IPS-18c (cell line): ENCODE results near the gene IL1B.
"Not testable (repeated sequence)": the region's sequence is repeated elsewhere in the genome, so short reads cannot be mapped to it uniquely, and the experiment has no call there.

Experiments used
- H3K4me3 ChIP-seq: 2 replicates; pipeline ENCODE4 v1.7.0; 2013; ENCODE audit warnings: low read depth, mild to moderate bottlenecking, low read length, moderate library complexity; ENCODE audit not compliant: insufficient read depth
- H3K9me3 ChIP-seq: one replicate; pipeline ENCODE4 v1.6.1; 2013; ENCODE audit warnings: mild to moderate bottlenecking, low read length, moderate library complexity; ENCODE audit not compliant: control insufficient read depth, insufficient read depth

Gene IL1B

GRCh38 chr2:112866128-112866835 is 29.7 kb upstream of the IL1B start:
- no peak overlapping the region for H3K4me3 ChIP-seq
- peaks cover 14% of the 10 kb centered on the region for H3K9me3 ChIP-seq

DNA sequence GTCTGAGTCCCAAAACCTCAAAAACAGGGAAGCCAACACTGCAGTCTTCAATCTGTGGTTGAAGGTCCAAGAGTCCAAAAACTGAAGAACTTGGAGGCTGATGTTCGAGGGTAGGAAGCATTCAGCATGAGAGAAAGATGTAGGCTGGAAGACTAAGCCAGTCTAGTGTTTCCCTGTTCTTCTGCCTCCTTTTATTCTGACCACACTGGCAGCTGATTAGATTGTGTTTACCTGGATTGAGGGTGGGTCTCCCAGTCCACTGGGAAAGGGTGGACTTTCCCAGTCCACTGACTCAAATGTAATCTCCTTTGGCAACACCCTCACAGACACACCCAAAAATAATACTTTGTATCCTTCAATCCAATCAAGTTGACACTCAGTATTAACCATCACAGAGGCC is 27.5 kb upstream of the IL1B start:
- H3K4me3 ChIP-seq, result no peak overlapping the region
- H3K9me3 ChIP-seq, result peaks cover 20% of the 10 kb centered on the region

DNA sequence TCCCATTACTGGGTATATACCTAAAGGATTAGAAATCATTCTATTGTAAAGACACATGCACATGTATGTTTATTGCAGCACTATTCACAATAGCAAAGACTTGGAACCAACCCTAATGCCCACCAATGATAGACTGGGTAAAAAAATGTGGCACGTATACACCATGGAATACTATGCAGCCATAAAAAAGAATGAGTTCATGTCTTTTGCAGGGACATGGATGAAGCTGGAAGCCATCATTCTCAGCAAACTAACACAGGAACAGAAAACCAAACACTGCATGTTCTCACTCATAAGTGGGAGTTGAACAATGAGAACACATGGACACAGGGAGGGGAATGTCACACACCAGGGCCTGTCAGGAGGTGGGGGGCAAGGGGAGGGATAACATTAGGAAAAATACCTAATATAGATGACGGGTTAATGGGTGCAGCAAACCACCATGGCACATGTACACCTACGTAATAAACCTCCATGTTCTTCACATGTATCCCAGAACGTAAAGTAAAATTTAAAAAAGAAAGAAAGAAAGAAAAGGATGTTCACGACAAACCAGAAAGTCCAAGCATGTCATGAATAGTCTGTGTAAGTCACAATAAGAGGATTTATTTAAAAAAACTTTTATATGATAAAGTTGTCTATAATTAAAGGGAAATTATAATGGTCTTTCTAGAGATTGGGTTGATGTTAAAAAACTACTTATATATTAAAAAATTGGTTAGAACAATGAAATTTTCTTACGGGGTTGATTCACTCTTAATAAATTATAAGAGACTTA is 23.0 kb upstream of the IL1B start:
- H3K9me3 ChIP-seq, H3K4me3 ChIP-seq: not testable (repeated sequence)

- H3K4me3 ChIP-seq, result peak overlapping the region; percentile 24; the same call in 1 of the 2 replicates
Measured at GRCh38 chr2:112850588-112850987, 14.0 kb upstream of the IL1B start.

GRCh38 chr2:112849956-112850355 is 13.4 kb upstream of the IL1B start:
- H3K9me3 ChIP-seq, result no peaks in the 10 kb centered on the region
- peak overlapping the region; percentile 24; the same call in 1 of the 2 replicates for H3K4me3 ChIP-seq

More at GRCh38 chr2:112850588-112850987, 14.0 kb upstream of the IL1B start:
- H3K9me3 ChIP-seq, result no peaks in the 10 kb centered on the region

DNA sequence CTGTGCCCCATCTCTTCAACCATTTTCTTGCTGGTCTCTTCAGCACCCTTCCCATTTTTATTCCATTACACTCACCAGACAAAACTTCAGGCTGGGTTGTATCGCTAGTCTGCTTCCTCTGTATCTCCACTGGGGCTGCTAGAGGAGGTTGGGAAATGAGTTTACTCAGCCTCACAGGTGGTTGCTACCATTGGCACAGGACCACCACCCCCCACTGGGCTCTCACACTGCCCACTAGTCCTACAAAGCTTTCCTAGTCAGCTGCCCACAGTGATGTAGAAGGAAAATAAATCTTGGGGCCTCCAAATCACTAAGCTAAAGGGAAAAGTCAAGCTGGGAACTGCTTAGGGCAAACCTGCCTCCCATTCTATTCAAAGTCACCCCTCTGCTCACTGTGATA is 12.3 kb upstream of the IL1B start:
- no peaks in the 10 kb centered on the region for H3K9me3 ChIP-seq
- no peak overlapping the region for H3K4me3 ChIP-seq

DNA sequence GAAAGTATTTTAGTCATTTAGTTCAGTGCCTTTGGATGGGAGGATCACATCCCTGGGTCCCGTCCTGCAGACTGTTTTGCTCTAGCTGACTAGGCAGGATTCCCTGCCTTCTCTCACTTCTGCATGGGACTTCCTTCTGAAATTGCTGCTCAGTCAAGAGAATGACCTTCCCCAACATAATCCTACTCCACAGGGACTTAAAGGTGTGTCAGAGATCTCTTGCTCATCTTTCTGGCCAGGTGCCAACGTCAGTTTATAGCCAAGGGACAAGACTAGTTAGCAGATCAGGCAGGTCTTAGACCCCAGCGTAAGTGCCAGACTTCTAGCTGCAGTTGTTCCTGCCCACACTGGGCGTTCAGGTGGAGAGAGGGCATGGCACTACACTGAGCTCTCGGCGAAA is 9.5 kb upstream of the IL1B start:
- H3K9me3 ChIP-seq, result no peaks in the 10 kb centered on the region
- H3K4me3 ChIP-seq, result no peak overlapping the region

DNA sequence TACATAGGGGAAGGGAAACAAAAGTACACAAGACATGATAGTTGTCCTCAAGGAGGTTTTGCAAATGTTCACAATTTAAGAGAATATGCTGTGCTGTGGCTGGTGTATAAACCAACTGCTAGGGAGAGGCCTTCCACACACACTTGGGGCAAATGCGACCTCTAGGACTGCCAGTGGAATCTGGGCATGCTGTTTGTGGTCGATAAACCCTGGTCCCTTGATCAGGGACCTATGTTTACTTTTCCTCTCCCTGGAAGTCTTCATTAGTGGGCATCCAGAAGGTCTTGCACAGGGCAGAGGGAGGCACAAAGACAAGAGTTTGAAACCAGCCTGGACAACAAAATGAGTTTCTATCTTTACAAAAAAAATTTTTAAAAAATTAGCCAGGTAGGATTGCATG is 7.3 kb upstream of the IL1B start:
- no peaks in the 10 kb centered on the region for H3K9me3 ChIP-seq
- H3K4me3 ChIP-seq, result no peak overlapping the region

- no peaks in the 10 kb centered on the region for H3K9me3 ChIP-seq
- H3K4me3 ChIP-seq, result no peak overlapping the region
Measured at GRCh38 chr2:112843288-112843687, 6.7 kb upstream of the IL1B start.

DNA sequence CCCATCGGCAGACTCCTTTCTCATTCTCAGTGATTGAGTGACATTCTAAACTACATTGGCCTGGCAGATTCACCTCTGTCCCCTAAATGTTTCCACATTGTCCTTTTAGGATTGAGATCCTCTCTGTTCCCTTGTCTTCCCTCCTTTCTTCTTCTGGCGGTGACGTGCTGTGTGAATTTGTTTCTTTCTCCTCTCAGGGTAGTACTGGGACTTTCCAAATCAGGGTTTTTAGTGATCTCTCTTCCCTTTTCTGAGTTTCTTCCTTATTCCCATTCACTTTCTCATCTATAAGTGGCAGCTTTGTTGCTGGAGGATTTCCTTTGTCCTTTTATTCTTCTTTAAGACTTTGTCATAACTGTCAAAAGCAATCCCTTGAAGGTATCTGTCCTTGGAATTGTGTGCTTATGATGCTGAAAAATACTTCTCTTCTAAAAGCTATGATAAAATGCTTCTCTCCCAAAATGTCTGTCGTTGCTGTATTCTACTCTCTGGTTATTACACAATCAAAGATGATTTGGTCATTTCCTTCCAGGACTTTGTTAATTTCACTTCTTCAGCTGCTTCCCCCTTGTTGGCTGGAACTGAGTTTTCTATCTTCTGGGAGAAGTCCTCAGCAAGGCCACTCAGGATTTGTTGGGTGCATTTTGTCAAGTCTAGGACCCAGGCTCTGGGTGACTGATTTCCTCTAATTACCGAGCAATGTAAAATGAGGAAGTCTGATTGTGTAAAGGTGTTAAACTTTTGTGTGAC is 4.9 kb upstream of the IL1B start:
- H3K4me3 ChIP-seq, result no peak overlapping the region
- H3K9me3 ChIP-seq, result no peaks in the 10 kb centered on the region

GRCh38 chr2:112840068-112840445 is 3.5 kb upstream of the IL1B start:
- Histone ChIP-seq H3K9me3 (no peaks in the 10 kb centered on the region), H3K4me3 (no peak overlapping the region)

DNA sequence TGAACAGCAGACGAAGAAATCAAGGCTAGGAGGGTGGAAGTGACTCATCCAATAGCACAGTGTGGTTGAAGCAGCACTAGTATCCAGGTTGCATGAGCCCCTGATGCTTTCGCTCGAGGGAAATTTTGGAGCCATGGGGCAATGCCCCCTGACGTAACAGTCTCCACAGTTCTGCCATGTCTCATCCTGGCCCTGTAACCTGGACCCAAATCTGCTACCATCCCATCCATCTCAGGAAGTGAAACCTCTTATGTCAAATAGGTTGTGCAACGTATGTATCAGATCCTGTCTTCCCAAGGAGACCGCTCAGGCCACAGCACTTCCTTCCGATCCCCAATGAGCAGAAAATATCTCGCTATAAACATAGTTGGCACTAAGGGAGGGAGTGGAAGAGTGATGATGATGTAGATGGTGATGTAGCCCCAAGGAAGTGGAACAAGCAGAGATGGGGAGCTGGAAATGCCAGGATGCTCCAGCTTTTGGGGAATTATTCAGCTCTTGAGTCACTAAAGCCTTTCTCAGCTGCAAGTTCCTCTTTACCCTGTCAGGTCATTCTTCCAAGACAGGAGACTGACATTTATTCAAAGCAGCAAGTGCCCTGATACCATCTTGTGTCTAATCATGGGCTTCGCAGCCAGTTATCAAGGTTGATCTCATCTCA is 3.0 kb upstream of the IL1B start:
- Histone ChIP-seq H3K9me3 (no peaks in the 10 kb centered on the region), H3K4me3 (no peak overlapping the region)

- no peak overlapping the region for H3K4me3 ChIP-seq
Measured at GRCh38 chr2:112836163-112836560, 417 bp downstream of the IL1B start.

GRCh38 chr2:112835536-112836162 is 930 bp downstream of the IL1B start:
- no peak overlapping the region for H3K4me3 ChIP-seq

More at GRCh38 chr2:112836163-112836560, 417 bp downstream of the IL1B start:
- no peaks in the 10 kb centered on the region for H3K9me3 ChIP-seq

DNA sequence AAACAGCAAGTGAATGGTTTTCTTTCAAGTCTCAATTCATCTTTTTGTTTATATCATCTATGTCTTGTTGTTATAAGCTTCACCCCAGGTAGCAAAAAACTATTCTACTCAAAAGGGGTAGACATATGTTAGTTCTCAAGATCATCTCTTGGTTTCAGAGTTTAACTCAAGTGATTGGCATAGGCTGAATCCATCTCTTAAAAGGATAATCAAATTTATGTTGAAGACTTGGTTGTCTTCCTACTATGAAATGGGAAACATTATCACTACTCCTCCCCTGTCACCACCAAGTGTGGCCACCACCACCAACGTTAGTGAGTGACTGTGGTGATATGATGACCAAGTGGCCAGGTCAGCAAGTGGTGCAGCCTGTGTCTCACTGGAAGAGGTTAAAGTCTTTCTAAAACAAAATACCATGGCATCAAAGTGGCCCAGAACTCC is 1.5 kb downstream of the IL1B start:
- no peaks in the 10 kb centered on the region for H3K9me3 ChIP-seq
- H3K4me3 ChIP-seq, result no peak overlapping the region

More at GRCh38 chr2:112835536-112836162, 930 bp downstream of the IL1B start:
- no peaks in the 10 kb centered on the region for H3K9me3 ChIP-seq

GRCh38 chr2:112834396-112835037 is 2.1 kb downstream of the IL1B start:
- Histone ChIP-seq H3K9me3 (no peaks in the 10 kb centered on the region), H3K4me3 (no peak overlapping the region)
